Rectal smooth muscle tissue (tissue), 1 donor: ENCODE results near the gene LARP1.
A peak's percentile ranks its signal among the peaks of the same experiment; 100 is the strongest.
"Not testable (repeated sequence)": the region's sequence is repeated elsewhere in the genome, so short reads cannot be mapped to it uniquely, and the experiment has no call there.

ENCODE experiments used
- H3K27ac ChIP-seq: one replicate; pipeline ENCODE4 v1.7.0; 2013; ENCODE audit warnings: low read depth, low read length, inconsistent platforms
- H3K27me3 ChIP-seq: one replicate; pipeline ENCODE4 v1.7.0; 2013; ENCODE audit warnings: low read length; ENCODE audit not compliant: control insufficient read depth, insufficient read depth
- H3K36me3 ChIP-seq: one replicate; pipeline ENCODE4 v1.7.0; 2013; ENCODE audit warnings: low read length; ENCODE audit not compliant: control insufficient read depth, insufficient read depth
- H3K4me1 ChIP-seq: one replicate; pipeline ENCODE4 v1.7.0; 2013; ENCODE audit warnings: low read length; ENCODE audit not compliant: control insufficient read depth, insufficient read depth
- H3K4me3 ChIP-seq: one replicate; pipeline ENCODE4 v1.7.0; 2013; ENCODE audit warnings: low read length
- H3K9ac ChIP-seq: one replicate; pipeline ENCODE4 v1.7.0; 2013; ENCODE audit warnings: low read length

The LARP1 gene

DNA sequence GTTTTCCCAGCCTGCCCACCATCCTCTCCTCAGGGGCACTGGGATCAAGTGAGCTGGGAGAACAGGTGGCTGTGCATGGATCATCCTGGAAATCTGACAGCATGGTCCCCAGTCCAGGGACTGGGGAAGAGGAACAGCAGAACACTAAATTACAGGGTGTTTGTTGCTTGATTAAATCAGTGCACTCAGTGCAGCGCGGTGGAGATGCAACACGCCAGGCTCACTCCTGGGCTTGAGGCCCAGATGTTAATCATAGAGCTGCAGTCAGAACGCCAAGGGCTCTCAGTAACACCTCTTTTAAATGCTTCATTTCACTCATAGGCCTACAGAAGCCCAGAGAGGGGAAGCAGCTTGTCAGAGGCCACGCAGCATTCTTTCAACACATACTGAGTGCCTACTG lies 14.2 kb upstream of the LARP1 start:
- Histone ChIP-seq H3K36me3 (no peaks in the 10 kb centered on the region), H3K27me3 (no peaks in the 10 kb centered on the region), H3K9ac (no peak overlapping the region), H3K4me3 (no peak overlapping the region), H3K4me1 (peaks cover 12% of the 10 kb centered on the region), H3K27ac (peak overlapping the region; percentile 64)

DNA sequence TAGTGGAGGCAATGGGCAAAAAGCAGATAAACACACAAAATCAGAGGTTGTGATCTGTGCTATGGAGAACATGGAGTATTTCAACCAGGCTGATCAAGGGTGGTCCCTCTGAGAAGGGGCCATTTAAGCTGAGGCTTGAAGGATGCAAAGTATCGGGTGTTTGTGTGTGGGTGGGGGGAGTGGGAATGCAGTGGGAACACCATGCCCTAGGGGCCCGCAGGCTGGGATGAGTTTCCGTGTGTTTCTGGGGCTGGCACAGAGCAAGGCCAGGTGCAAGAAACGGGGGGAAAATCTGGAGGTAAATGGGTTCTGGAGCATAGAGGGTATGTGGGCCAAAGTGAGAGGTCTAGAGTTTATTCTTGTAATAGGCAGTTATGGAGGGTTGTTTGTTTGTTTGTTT lies 13.8 kb upstream of the LARP1 start:
- H3K4me3 ChIP-seq: no peak overlapping the region
- no peaks in the 10 kb centered on the region for H3K27me3 ChIP-seq
- H3K9ac ChIP-seq: no peak overlapping the region
- peak overlapping the region; percentile 64 for H3K27ac ChIP-seq
- H3K36me3 ChIP-seq: no peaks in the 10 kb centered on the region
- H3K4me1 ChIP-seq: peaks cover 12% of the 10 kb centered on the region

DNA sequence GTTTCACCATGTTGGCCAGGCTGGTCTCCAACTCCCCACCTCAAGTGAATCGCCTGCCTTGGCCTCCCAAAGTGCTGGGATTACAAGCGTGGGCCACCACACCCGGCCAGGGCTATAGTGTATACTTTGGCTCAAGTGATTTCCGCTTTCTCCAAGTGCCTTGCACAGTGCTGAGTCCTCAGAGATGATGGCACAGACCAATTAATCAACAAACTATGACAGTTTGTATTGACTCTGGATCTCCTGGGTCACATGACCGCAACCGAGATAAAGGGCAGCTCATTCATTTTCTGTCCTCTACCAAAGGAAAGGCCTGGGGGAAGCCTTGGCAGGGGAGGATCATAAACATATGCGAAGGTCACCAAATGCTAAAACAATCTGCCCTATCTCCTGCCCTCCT lies 11.4 kb upstream of the LARP1 start:
- H3K36me3 ChIP-seq: no peaks in the 10 kb centered on the region
- no peak overlapping the region for H3K27ac ChIP-seq
- H3K4me3 ChIP-seq: no peak overlapping the region
- peaks cover 12% of the 10 kb centered on the region for H3K4me1 ChIP-seq
- H3K9ac ChIP-seq: no peak overlapping the region
- H3K27me3 ChIP-seq: no peaks in the 10 kb centered on the region

DNA sequence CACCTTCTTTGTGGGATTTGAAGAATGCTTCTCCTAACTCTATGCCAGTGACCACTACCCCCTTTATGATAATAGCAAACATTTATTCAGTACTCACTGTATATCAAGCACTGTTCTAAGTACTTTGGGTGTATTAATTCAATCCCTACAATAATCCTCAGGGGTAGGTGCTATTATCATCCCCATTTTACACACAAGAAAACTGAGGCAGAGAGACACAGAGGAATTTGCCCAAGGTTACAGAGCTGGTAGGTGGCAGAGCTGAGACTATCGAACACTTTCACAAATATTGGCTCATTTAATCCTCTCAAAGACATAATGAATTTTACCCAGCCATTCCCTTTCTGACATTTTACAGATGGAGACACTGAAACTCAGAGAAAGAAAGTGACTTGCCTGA lies 9.8 kb upstream of the LARP1 start:
- Histone ChIP-seq H3K27ac (no peak overlapping the region), H3K4me3 (no peak overlapping the region), H3K9ac (no peak overlapping the region), H3K36me3 (no peaks in the 10 kb centered on the region), H3K27me3 (no peaks in the 10 kb centered on the region), H3K4me1 (peaks cover 12% of the 10 kb centered on the region)

DNA sequence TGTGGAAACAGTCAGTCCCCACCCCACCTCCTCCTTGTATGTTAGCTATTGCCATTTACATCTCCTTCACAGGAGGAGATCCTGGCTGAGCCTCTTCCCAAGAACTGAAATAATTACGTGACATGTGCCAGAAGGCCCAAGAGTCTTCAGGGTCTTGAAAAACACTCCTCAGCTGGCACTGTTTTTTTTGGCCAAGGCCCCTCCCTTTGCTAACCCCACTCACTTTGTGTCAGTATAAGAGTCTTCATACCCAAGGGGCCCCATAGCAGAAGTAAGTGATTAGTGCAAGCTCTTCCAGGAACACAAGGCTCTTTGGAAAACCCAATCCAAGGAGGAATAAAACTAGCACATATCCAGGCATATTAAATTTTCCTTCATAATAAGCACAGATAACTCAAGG lies 5.7 kb upstream of the LARP1 start:
- Histone ChIP-seq H3K27me3 (no peaks in the 10 kb centered on the region), H3K9ac (peak overlapping the region; percentile 3), H3K27ac (no peak overlapping the region), H3K4me1 (peaks cover 15% of the 10 kb centered on the region), H3K36me3 (no peaks in the 10 kb centered on the region), H3K4me3 (no peak overlapping the region)

DNA sequence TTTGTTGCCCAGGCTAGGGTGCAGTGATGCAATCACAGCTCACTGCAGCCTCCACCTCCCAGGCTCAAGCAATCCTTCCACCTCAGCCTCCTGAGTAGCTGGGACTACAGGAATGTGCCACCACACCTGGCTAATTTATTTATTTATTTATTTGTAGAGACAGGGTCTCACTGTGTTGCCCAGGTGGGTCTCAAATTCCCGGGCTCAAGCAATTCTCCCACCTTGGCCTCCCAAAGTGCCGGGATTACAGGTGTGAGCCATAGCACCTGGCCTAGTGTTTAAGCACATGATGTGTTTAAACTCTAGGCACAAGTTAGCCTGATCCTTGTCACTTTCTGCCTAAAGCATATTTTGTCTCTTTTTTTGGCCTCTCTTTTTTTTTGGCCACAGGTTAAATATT lies 4.5 kb upstream of the LARP1 start:
- H3K27ac ChIP-seq, H3K36me3 ChIP-seq, H3K27me3 ChIP-seq, H3K4me3 ChIP-seq, H3K9ac ChIP-seq: not testable (repeated sequence)
- peaks cover 17% of the 10 kb centered on the region for H3K4me1 ChIP-seq

DNA sequence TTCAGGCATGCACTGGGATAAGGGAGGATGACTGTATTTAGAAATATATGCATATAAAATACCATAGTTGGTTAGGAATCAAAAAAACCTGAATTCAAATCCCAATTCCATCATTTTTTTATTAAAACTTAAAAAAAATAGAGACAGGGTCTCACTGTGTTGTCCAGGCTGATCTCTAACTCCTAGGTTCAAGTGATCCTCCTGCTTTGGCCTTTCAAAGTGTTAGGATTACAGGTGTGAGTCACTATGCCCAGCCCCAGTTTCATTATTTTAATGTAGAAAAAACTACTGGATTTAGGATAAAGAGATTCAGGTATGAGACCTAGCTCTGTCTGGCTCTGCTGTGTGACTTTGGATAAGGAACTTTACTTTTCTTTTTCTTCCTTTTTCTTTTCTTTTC lies 3.3 kb upstream of the LARP1 start:
- Histone ChIP-seq H3K27ac (no peak overlapping the region), H3K9ac (no peak overlapping the region), H3K4me3 (no peak overlapping the region), H3K36me3 (no peaks in the 10 kb centered on the region), H3K4me1 (peaks cover 17% of the 10 kb centered on the region), H3K27me3 (no peaks in the 10 kb centered on the region)

DNA sequence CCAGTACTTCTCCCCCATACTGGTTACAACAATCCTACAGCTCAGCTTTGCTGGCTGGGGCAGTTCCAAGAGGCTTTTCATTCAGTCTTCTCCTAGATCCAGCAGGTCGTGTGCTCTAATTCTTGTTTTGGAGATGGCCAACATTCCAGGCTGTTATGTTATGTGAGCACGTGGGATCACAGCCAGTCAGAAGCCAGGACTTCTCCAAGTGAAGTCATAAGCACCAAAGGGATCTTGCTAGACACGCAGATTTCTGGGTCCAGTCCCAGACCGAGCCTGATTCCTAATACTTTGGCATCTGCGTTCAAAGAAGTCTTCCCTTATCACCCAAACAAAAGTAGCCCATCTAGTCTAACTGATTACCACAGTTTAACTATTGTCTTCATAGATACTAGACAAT lies 1.4 kb upstream of the LARP1 start:
- peak overlapping the region; percentile 35 for H3K4me3 ChIP-seq
- no peaks in the 10 kb centered on the region for H3K27me3 ChIP-seq
- H3K36me3 ChIP-seq: no peaks in the 10 kb centered on the region
- H3K4me1 ChIP-seq: peaks cover 20% of the 10 kb centered on the region
- no peak overlapping the region for H3K9ac ChIP-seq
- peak overlapping the region; percentile 96 for H3K27ac ChIP-seq

DNA sequence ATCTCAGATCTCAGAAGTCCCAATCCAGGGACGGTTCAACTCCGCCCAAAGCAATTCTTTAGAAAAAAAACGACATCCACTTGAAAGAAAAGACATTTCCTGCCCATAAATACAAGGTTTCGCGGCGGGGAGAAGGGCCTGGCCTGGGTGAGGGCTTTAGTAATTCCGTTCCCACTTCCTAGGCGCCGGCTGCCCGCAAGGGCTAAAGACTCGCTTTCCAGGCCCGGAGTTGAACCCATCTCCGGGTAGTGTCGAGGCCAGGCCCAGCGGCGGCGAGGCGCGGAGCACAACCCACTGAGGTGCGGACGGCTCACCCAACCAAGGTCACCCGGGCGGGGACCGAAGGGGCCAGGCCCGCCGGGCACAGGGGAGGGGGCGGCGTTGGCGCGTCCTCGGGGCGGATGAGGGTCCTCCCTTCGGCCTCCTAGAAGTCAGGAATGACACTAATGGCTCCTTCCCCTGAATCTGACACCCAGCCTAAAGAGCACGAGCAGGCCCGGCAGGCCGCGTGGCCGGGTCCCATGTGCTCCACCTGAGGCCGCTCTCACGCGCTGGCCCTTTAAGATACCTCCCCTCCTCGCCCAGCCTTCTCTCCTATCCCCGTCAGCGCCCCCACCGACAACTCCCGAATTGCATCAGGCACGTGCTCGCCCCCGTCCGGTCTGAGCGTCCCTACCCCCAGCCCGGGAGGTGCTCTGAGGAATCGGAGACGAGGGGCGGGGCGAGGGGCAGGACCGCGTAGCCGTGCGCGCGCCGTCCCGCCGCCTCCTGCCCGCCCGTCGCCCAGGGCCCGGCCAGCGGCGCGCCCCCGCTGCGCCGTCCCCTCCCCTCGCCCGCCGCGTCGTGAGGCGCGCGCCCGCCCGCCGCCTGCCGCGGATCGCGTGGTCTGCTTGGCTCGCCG lies 467 bp upstream of the LARP1 start:
- H3K36me3 ChIP-seq: no peaks in the 10 kb centered on the region

DNA sequence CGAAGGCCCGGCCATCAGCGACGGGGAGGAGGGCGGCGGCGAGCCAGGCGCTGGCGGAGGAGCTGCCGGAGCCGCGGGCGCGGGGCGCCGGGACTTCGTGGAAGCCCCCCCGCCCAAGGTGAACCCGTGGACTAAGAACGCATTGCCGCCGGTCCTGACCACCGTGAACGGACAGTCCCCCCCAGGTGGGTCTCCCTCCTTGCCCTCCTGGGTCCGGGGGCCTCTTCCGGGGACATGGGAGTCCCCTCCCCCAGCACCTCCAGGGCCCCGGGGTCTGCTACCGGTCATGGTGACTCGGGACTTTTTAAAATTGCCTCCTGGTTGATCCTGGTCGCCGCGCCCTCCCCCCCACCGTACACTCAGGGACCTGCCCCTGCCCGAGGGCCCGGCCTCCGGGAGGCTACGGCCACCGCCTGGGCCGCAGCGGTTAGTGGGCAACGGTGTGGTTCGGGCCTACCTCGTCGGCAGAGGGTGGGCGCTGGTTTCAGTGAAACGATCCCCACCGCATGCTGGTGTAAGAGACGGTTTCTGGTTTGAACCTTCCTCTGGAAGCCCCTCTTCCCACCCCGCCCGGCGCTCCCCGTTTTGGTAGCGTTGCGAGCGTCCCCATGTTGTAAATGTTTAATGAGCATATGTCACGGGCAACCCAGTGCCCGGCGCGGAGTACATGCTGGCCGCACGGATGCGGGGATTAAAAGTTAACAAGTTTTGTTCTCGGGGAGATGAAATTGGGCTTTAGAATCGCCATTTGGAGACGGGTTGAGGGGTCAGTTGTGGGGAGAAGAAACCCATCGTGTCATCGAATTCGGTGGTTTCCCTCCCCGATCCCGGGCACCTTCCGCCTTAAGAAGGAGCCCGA lies 1.1 kb downstream of the LARP1 start:
- peak overlapping the region; percentile 72 for H3K9ac ChIP-seq
- H3K4me1 ChIP-seq: peaks cover 25% of the 10 kb centered on the region
- H3K4me3 ChIP-seq: peak overlapping the region; percentile 82
- H3K36me3 ChIP-seq: no peaks in the 10 kb centered on the region
- H3K27ac ChIP-seq: peak overlapping the region; percentile 92
- no peaks in the 10 kb centered on the region for H3K27me3 ChIP-seq

More for the DNA sequence above, 467 bp upstream of the LARP1 start:
- Histone ChIP-seq H3K4me1 (peaks cover 20% of the 10 kb centered on the region), H3K4me3 (peak overlapping the region; percentile 76), H3K27ac (peak overlapping the region; percentile 96), H3K27me3 (no peaks in the 10 kb centered on the region), H3K9ac (peak overlapping the region; percentile 39)

DNA sequence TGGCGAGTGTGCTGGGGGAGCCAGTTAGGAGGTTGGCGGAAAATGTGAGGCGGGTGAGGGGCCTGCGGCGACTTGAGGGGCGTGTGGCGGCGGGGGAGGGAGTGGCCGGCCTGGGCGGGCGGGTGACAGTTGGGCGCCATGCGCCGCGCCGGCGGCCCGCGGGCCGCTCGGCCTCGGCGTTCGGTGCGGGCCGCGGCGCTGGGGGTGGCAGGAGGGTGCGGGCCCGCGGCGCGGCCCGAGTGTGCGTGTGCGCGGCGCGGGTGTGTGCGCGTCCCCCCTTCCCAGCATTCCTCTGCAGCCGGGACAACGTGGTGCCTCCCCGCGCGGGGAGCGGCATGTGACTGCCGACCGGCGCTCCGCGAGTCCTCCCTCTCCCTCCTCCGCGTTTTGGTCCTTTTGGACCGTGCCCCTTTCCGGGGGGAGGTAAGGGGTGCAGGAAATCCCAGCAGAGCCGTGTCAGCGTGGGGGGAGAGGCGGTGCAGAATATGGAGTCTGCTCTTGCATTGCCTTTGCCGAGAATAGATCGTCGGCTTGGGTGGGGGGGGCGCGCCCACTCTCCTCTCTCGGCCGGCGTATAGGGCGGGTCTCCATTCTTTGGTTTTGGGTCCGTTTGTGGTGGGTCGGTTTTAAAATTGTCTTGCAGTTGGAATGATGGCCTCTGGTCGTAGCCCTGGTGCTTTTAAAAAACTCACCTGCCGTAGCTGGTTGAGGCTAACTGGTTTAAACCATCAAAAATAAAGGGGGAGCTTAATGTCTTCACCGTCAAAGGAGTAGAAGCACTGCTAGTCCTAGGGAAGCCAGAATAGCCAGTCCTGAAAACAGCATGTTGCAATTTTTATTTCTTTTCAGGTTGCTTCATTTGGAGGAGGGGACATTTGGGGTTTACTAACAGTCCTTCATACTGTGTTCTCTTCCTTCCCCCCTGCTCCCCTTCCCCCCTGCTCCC lies 2.0 kb downstream of the LARP1 start:
- H3K27me3 ChIP-seq: no peaks in the 10 kb centered on the region
- peak overlapping the region; percentile 92 for H3K27ac ChIP-seq
- no peaks in the 10 kb centered on the region for H3K36me3 ChIP-seq
- H3K4me1 ChIP-seq: peaks cover 27% of the 10 kb centered on the region
- peak overlapping the region; percentile 72 for H3K9ac ChIP-seq
- peak overlapping the region; percentile 82 for H3K4me3 ChIP-seq
